HepG2 (cell line): ENCODE results near the gene DYNC1LI1. TPM values are rescaled to one million over a fixed set of nuclear protein-coding genes. Genes with fewer than 3 reads are reported as not detected.
A peak's percentile ranks its signal among the peaks of the same experiment; 100 is the strongest.

Source experiments
- ATAC-seq: fragments of 200-7000 bp; cut with Tn5 transposase; 3 replicates; pipeline ENCODE4 v1.9.1; 2020; ENCODE audit warnings: mild to moderate bottlenecking, moderate library complexity
- BruUV-seq: library from RNA; stranded (reverse); fragments of 400-500 nt; replicated peaks from 2 replicates; lab custom pipeline; 2021; lab: Mats Ljungman, UMichigan
- CTCF ChIA-PET: fragments of 300-600 bp; formaldehyde crosslinking; extraction: SDS; loops from one replicate; lab custom pipeline; 2021; ENCODE audit warnings: low total read pairs, inconsistent platforms, low intra/inter-chr PET ratio; lab: Yijun Ruan, JAX
- POLR2A ChIA-PET: fragments of 350-600 bp; sonication (Branson Sonifier 250); formaldehyde crosslinking; loops from one replicate; lab custom pipeline; 2020; ENCODE audit warnings: antibody characterized with exemption, inconsistent platforms; lab: Yijun Ruan, JAX
- DNase-seq: peaks from one replicate; pipeline ENCODE4 v3.0.0-alpha.2; 2015; ENCODE audit warnings: low spot score
- FAIRE-seq: peaks from 3 replicates; lab custom pipeline; 2011; peaks lifted over from hg19 to GRCh38; lab: Jason Lieb, UNC
- H2AFZ ChIP-seq: one replicate; pipeline ENCODE4 v1.6.1; 2011; ENCODE audit warnings: low read length, inconsistent platforms
- H3K27ac ChIP-seq: fragments of 300-600 bp; 3 replicates; pipeline ENCODE4 v1.8.0; 2011; ENCODE audit warnings: mixed run types, mild to moderate bottlenecking, mixed read lengths, low read length, inconsistent platforms; ENCODE audit not compliant: insufficient read depth; ENCODE audit errors: extremely low read length
- H3K27me3 ChIP-seq, 2 experiments: fragments of 200-600 bp in 1 of 2; 2 replicates in 1 of 2; 3 replicates in 1 of 2; pipeline versions ENCODE4 v1.6.0 to v1.8.0; 2011; ENCODE audit warnings: low read length in 2 of 2, mild to moderate bottlenecking in 2 of 2, moderate library complexity in 2 of 2, inconsistent platforms in 1 of 2; ENCODE audit not compliant: insufficient read depth in 2 of 2, control insufficient read depth in 1 of 2
- H3K36me3 ChIP-seq, 2 experiments: fragments of 200-600 bp in 1 of 2; replicated peaks in 1 of 2; 2 replicates in 1 of 2; 3 replicates in 1 of 2; pipeline versions ENCODE4 v1.5.1 to v1.8.0; 2011; ENCODE audit warnings: low read length in 2 of 2, inconsistent platforms in 1 of 2; ENCODE audit not compliant: insufficient read depth in 2 of 2, control insufficient read depth in 1 of 2
- H3K4me1 ChIP-seq: 2 replicates; pipeline ENCODE4 v1.5.1; 2012; ENCODE audit warnings: low read length, inconsistent platforms; ENCODE audit not compliant: insufficient read depth
- H3K4me2 ChIP-seq: 2 replicates; pipeline ENCODE4 v1.6.0; 2011; ENCODE audit warnings: low read depth, low read length, inconsistent platforms
- H3K4me3 ChIP-seq, 3 experiments: fragments of 200-600 bp in 1 of 3; sonication (generic), shearing (Covaris generic) in 1 of 3; replicated peaks in 1 of 3; 2 replicates each; pipeline ENCODE4 v1.5.1; 2011 to 2016; ENCODE audit warnings: low read length in 3 of 3, inconsistent platforms in 2 of 3, low read depth in 2 of 3, mild to moderate bottlenecking in 2 of 3, control low read depth in 1 of 3, mixed read lengths in 1 of 3; ENCODE audit not compliant: insufficient read depth in 1 of 3
- H3K79me2 ChIP-seq: one replicate; pipeline ENCODE4 v1.6.1; 2011; ENCODE audit warnings: low read length, inconsistent platforms; ENCODE audit not compliant: insufficient read depth
- H3K9ac ChIP-seq: 2 replicates; pipeline ENCODE4 v1.6.0; 2011; ENCODE audit warnings: mild to moderate bottlenecking, low read depth, low read length, inconsistent platforms; ENCODE audit not compliant: insufficient read depth
- H3K9me3 ChIP-seq: 2 replicates; pipeline ENCODE4 v1.5.1; 2012; ENCODE audit warnings: mild to moderate bottlenecking, low read length
- H4K20me1 ChIP-seq: 2 replicates; pipeline ENCODE4 v1.6.0; 2011; ENCODE audit warnings: inconsistent platforms, mild to moderate bottlenecking, low read length, moderate library complexity; ENCODE audit not compliant: insufficient read depth
- ASH2L ChIP-seq: fragments of 300-600, 200-600 bp; sonication (generic); IDR thresholded peaks from 2 replicates; pipeline ENCODE4 v1.7.0; 2017; ENCODE audit warnings: low read depth, mild to moderate bottlenecking, moderate library complexity, mixed read lengths, low read length; ENCODE audit not compliant: insufficient read length
- IRX3 ChIP-seq: sonication (generic); formaldehyde crosslinking; IDR thresholded peaks from 2 replicates; pipeline ENCODE4 v1.8.1; 2023; ENCODE audit warnings: mild to moderate bottlenecking, low read depth, missing genetic modification reagents, borderline replicate concordance
- LRRFIP1 ChIP-seq: sonication (generic); formaldehyde crosslinking; conservative IDR thresholded peaks from 2 replicates; pipeline ENCODE4 v1.4.0; 2020; ENCODE audit warnings: missing genetic modification reagents
- SIX4 ChIP-seq: sonication (generic); formaldehyde crosslinking; IDR thresholded peaks from 2 replicates; pipeline ENCODE4 v1.4.0; 2020; ENCODE audit warnings: missing genetic modification reagents
- SKI ChIP-seq: fragments of 450-650 bp; IDR thresholded peaks from one replicate; pipeline ENCODE4 v1.6.1; 2018; ENCODE audit warnings: mild to moderate bottlenecking; ENCODE audit not compliant: partially characterized antibody
- SRF ChIP-seq: IDR thresholded peaks from 2 replicates; pipeline ENCODE4 v1.6.1; 2011; ENCODE audit warnings: mild to moderate bottlenecking, low read depth, low read length, moderate library complexity
- ZNF563 ChIP-seq: sonication (generic); formaldehyde crosslinking; IDR thresholded peaks from 2 replicates; pipeline ENCODE4 v1.8.0; 2022; ENCODE audit warnings: mild to moderate bottlenecking, moderate library complexity, missing genetic modification reagents
- ZNF749 ChIP-seq: sonication (generic); formaldehyde crosslinking; IDR thresholded peaks from 2 replicates; pipeline ENCODE4 v1.8.0; 2022; ENCODE audit warnings: mild to moderate bottlenecking, missing genetic modification reagents, moderate library complexity, borderline replicate concordance
- ZNF777 ChIP-seq: sonication (generic); formaldehyde crosslinking; IDR thresholded peaks from 2 replicates; pipeline ENCODE4 v1.4.0; 2020; ENCODE audit warnings: missing genetic modification reagents
- ZNF839 ChIP-seq: sonication (generic); formaldehyde crosslinking; IDR thresholded peaks from 2 replicates; pipeline ENCODE4 v1.4.0; 2020; ENCODE audit warnings: missing genetic modification reagents, mild to moderate bottlenecking, borderline replicate concordance
- WGBS: methylation state at CpG from one replicate; pipeline ENCODE4 v1.1.6; 2017; ENCODE audit warnings: low lambda C conversion rate; 5-methylcytosine and 5-hydroxymethylcytosine counted together
- in situ Hi-C: cut with HindIII; loops from 2 replicates; pipeline ENCODE4 v1.10.0; 2017; ENCODE audit warnings: low pct_unique_long_range_greater_than_20kb; ENCODE audit not compliant: extremely low pct_ligation_motif_present
- intact Hi-C: fragments of 100-400 bp; cut with micrococcal nuclease; formaldehyde crosslinking; loops from one replicate; pipeline ENCODE4 v1.10.0; 2022; ENCODE audit not compliant: unreplicated experiment
- polyA plus RNA-seq, 8 experiments: library from polyadenylated mRNA; depleted of rRNA in 3 of 8; stranded (reverse) in 7 of 8; unstranded in 1 of 8; fragments of >200 nt; fragmentation: Illumina TruSeq in 4 of 8; extraction: Trizol in 4 of 8; gene quantifications; 2 replicates each; pipeline versions ENCODE4 v1.2.1 to v1.2.3, GENCODE V29; 2011 to 2016; ENCODE audit warnings: low read depth in 4 of 8, missing spikeins in 1 of 8, mixed read lengths in 1 of 8; ENCODE audit not compliant: insufficient read depth in 1 of 8
- total RNA-seq, 5 experiments: library from RNA; depleted of rRNA; stranded (reverse); fragments of >200 nt; fragmentation: Illumina TruSeq; extraction: Trizol; gene quantifications; 2 replicates each; pipeline ENCODE4 v1.2.3, GENCODE V29; 2016; ENCODE audit warnings: low read depth in 1 of 5
- TF ChIP-seq, protein P1 (sequence below): sonication (generic); formaldehyde crosslinking; IDR thresholded peaks from 2 replicates; pipeline ENCODE4 v1.5.0; 2020; ENCODE audit warnings: mild to moderate bottlenecking, missing genetic modification reagents, borderline replicate concordance
- TF ChIP-seq, protein P2 (sequence below): sonication (generic); formaldehyde crosslinking; IDR thresholded peaks from 2 replicates; pipeline ENCODE4 v1.8.1; 2023; ENCODE audit warnings: missing genetic modification reagents, inconsistent platforms, borderline replicate concordance

The DYNC1LI1 gene
- total and polyA plus RNA-seq, 2 of the 13 experiments (the other 11 are each of a cell fraction or from before 2014, with no cell fraction given) = 13.4 to 37.1 TPM

- Histone ChIP-seq H3K27ac (no peak overlapping the region), H3K27me3 (peaks cover 0 to 12% of the 10 kb centered on the region in 2 experiments; a peak in 3 of 5 replicates), H3K36me3 (no peaks in the 10 kb centered on the region), H3K4me3 (no peak overlapping the region), H2AFZ (no peak overlapping the region), H3K4me1 (peaks cover 11% of the 10 kb centered on the region), H3K4me2 (peak overlapping the region; percentile 58; the same call in 1 of the 2 replicates), H3K9me3 (no peaks in the 10 kb centered on the region), H3K9ac (no peak overlapping the region), H4K20me1 (no peaks in the 10 kb centered on the region), H3K79me2 (no peaks in the 10 kb centered on the region)
- CTCF ChIA-PET = no interaction called here
- DNase-seq (no peak), FAIRE-seq (no peak), ATAC-seq (no peak)
- no TSS peak for BruUV-seq
- POLR2A ChIA-PET = no interaction called here
- intact Hi-C loops (no loop called here), in situ Hi-C loops (no loop called here)
- 26% methylated on average over 3 of the region's 4 CpGs for WGBS
- TF ChIP-seq ASH2L = no peak
- no peak for TF ChIP-seq ZNF839 (CRISPR knock-in tag)
- TF ChIP-seq ZNF563 (CRISPR knock-in tag) = no peak
- TF ChIP-seq SKI = no peak
- TF ChIP-seq, protein P1, sequence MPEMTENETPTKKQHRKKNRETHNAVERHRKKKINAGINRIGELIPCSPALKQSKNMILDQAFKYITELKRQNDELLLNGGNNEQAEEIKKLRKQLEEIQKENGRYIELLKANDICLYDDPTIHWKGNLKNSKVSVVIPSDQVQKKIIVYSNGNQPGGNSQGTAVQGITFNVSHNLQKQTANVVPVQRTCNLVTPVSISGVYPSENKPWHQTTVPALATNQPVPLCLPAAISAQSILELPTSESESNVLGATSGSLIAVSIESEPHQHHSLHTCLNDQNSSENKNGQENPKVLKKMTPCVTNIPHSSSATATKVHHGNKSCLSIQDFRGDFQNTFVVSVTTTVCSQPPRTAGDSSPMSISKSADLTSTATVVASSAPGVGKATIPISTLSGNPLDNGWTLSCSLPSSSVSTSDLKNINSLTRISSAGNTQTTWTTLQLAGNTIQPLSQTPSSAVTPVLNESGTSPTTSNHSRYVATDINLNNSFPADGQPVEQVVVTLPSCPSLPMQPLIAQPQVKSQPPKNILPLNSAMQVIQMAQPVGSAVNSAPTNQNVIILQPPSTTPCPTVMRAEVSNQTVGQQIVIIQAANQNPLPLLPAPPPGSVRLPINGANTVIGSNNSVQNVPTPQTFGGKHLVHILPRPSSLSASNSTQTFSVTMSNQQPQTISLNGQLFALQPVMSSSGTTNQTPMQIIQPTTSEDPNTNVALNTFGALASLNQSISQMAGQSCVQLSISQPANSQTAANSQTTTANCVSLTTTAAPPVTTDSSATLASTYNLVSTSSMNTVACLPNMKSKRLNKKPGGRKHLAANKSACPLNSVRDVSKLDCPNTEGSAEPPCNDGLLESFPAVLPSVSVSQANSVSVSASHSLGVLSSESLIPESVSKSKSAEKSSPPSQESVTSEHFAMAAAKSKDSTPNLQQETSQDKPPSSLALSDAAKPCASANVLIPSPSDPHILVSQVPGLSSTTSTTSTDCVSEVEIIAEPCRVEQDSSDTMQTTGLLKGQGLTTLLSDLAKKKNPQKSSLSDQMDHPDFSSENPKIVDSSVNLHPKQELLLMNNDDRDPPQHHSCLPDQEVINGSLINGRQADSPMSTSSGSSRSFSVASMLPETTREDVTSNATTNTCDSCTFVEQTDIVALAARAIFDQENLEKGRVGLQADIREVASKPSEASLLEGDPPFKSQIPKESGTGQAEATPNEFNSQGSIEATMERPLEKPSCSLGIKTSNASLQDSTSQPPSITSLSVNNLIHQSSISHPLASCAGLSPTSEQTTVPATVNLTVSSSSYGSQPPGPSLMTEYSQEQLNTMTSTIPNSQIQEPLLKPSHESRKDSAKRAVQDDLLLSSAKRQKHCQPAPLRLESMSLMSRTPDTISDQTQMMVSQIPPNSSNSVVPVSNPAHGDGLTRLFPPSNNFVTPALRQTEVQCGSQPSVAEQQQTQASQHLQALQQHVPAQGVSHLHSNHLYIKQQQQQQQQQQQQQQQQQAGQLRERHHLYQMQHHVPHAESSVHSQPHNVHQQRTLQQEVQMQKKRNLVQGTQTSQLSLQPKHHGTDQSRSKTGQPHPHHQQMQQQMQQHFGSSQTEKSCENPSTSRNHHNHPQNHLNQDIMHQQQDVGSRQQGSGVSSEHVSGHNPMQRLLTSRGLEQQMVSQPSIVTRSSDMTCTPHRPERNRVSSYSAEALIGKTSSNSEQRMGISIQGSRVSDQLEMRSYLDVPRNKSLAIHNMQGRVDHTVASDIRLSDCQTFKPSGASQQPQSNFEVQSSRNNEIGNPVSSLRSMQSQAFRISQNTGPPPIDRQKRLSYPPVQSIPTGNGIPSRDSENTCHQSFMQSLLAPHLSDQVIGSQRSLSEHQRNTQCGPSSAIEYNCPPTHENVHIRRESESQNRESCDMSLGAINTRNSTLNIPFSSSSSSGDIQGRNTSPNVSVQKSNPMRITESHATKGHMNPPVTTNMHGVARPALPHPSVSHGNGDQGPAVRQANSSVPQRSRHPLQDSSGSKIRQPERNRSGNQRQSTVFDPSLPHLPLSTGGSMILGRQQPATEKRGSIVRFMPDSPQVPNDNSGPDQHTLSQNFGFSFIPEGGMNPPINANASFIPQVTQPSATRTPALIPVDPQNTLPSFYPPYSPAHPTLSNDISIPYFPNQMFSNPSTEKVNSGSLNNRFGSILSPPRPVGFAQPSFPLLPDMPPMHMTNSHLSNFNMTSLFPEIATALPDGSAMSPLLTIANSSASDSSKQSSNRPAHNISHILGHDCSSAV = no peak
- TF ChIP-seq SIX4 (CRISPR knock-in tag) = no peak
- no peak for TF ChIP-seq IRX3
- no peak for TF ChIP-seq SRF
- TF ChIP-seq ZNF749 (CRISPR knock-in tag) = no peak
- TF ChIP-seq ZNF777 (CRISPR knock-in tag) = no peak
- TF ChIP-seq, protein P2, sequence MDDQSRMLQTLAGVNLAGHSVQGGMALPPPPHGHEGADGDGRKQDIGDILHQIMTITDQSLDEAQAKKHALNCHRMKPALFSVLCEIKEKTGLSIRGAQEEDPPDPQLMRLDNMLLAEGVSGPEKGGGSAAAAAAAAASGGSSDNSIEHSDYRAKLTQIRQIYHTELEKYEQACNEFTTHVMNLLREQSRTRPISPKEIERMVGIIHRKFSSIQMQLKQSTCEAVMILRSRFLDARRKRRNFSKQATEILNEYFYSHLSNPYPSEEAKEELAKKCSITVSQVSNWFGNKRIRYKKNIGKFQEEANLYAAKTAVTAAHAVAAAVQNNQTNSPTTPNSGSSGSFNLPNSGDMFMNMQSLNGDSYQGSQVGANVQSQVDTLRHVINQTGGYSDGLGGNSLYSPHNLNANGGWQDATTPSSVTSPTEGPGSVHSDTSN (CRISPR knock-in tag) = no peak
- TF ChIP-seq LRRFIP1 (CRISPR knock-in tag) = no peak
These were observed 25.7 kb upstream of the DYNC1LI1 start for GRCh38 chr3:32596282-32596908.
